Body of pancreas (tissue), 4 donors: Measurements from ENCODE around the gene SLC25A10. TPM values are rescaled to one million over a fixed set of nuclear protein-coding genes. Genes with fewer than 3 reads are reported as not detected.

Experiments used
- ATAC-seq: fragments of 150-250 bp; one replicate; pipeline ENCODE4 v1.9.1; 2016
- DNase-seq, 4 donors: peaks; one replicate each; pipeline ENCODE4 v3.0.0-alpha.2; 2019
- H3K27ac ChIP-seq, 4 donors: fragments of 200-600 bp; sonication (generic); 1 replicate in 3 of 4; 2 replicates in 1 of 4; pipeline versions ENCODE4 v1.5.1 to v1.6.1; 2016 to 2019; ENCODE audit warnings: mild to moderate bottlenecking in 1 of 4, mixed read lengths in 1 of 4, moderate library complexity in 1 of 4
- H3K27me3 ChIP-seq, 2 donors: fragments of 200-600 bp; sonication (generic); one replicate each; pipeline ENCODE4 v1.6.0; 2016; ENCODE audit warnings: mild to moderate bottlenecking in 1 of 2
- H3K36me3 ChIP-seq, 2 donors: fragments of 200-600 bp; sonication (generic); replicated peaks in 1 of 2; 2 replicates each; pipeline ENCODE4 v1.5.1; 2016; ENCODE audit warnings: low read depth in 2 of 2; ENCODE audit not compliant: insufficient read depth in 1 of 2
- H3K4me1 ChIP-seq: fragments of 200-600 bp; sonication (generic); one replicate; pipeline ENCODE4 v1.6.0; 2016
- H3K4me3 ChIP-seq, 2 donors: fragments of 200-600 bp; sonication (generic); 1 replicate in 1 of 2; 2 replicates in 1 of 2; pipeline ENCODE4 v1.5.1; 2016 to 2019
- H3K9me3 ChIP-seq, 3 donors: fragments of 200-600 bp; sonication (generic); 1 replicate in 2 of 3; 2 replicates in 1 of 3; pipeline ENCODE4 v1.5.1; 2016
- CTCF ChIP-seq, 7 experiments: fragments of 450-650 bp in 4 of 7; fragments of 200-600 bp in 3 of 7; sonication (generic) in 3 of 7; IDR thresholded peaks; one replicate each; pipeline ENCODE4 v1.5.1; 2016 to 2019; ENCODE audit warnings: antibody characterized with exemption in 7 of 7
- POLR2A ChIP-seq, 3 donors: fragments of 450-650 bp; IDR thresholded peaks; one replicate each; pipeline ENCODE4 v1.6.1; 2016; ENCODE audit warnings: antibody characterized with exemption in 3 of 3, mild to moderate bottlenecking in 2 of 3
- WGBS, 2 donors: methylation state at CpG; one replicate each; pipeline ENCODE4 v1.1.5; 2017; 5-methylcytosine and 5-hydroxymethylcytosine counted together
- intact Hi-C: fragments of 100-400 bp; cut with DNase I; formaldehyde crosslinking; loops from one replicate; pipeline ENCODE4 v1.15.1; 2023
- total RNA-seq, 2 donors: library from RNA; depleted of rRNA; stranded (reverse); fragments of >200 nt; gene quantifications; one replicate each; pipeline ENCODE4 v1.1.0, GENCODE V29; 2016

Gene SLC25A10
- total RNA-seq, 2 donors from 2014 or later: 15.8 to 18.9 TPM

GRCh38 chr17:81706757-81707624 is 5.1 kb upstream of the SLC25A10 start:
- no peak for TF ChIP-seq POLR2A (IDR thresholded peaks at IDR 0.05)
- peaks cover 0 to 6% of the 10 kb centered on the region in 2 donors for H3K36me3 ChIP-seq
- no peak for ATAC-seq
- no peak overlapping the region for H3K27ac ChIP-seq
- no peaks in the 10 kb centered on the region for H3K9me3 ChIP-seq
- intact Hi-C loops: no loop called here
- H3K27me3 ChIP-seq: no peaks in the 10 kb centered on the region
- 90 to 95% methylated on average over 19 to 47 of the region's 54 CpGs for WGBS, 2 donors
- peaks cover 38% of the 10 kb centered on the region for H3K4me1 ChIP-seq
- no peak overlapping the region for H3K4me3 ChIP-seq
- DNase-seq: no peak

- no peaks in the 10 kb centered on the region for H3K9me3 ChIP-seq
- H3K4me3 ChIP-seq: no peak overlapping the region
- TF ChIP-seq CTCF (IDR thresholded peaks at IDR 0.05) (no peak), POLR2A (IDR thresholded peaks at IDR 0.05) (no peak)
- DNase-seq (no peak), ATAC-seq (no peak)
- H3K27me3 ChIP-seq: no peaks in the 10 kb centered on the region
- WGBS, 2 donors: 87 to 88% methylated on average over 6 to 25 of the region's 25 CpGs
- no peak overlapping the region for H3K27ac ChIP-seq
- intact Hi-C loops: no loop called here
- H3K4me1 ChIP-seq: peaks cover 40% of the 10 kb centered on the region
- H3K36me3 ChIP-seq: peaks cover 0 to 6% of the 10 kb centered on the region in 2 donors
These were observed 4.1 kb upstream of the SLC25A10 start for GRCh38 chr17:81707725-81708646.

DNA sequence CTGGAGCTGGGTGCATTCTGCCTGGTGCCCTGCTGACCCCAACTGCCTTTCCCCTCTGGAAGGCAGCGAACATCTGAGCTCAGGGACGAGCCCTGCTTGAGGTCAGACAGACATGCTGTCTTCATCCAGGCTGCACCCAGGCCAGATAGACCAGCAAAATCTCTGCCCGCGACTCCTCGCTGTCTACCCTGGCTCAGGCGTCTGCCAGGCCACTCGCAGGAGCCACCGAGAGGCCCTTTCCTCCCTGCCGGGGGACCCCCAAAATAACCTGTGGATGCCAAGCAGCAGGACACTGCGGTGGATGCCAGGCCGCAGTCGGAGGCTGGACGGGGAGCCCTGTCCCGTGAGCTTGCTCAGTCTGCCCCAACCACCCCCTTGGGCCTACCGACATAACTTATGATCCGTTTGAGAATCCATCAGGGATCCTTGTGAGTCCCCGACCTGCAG is 3.3 kb upstream of the SLC25A10 start:
- peaks cover 47% of the 10 kb centered on the region for H3K4me1 ChIP-seq
- TF ChIP-seq POLR2A (IDR thresholded peaks at IDR 0.05) (no peak), CTCF (IDR thresholded peaks at IDR 0.05) (no peak)
- H3K36me3 ChIP-seq: peaks cover 0 to 6% of the 10 kb centered on the region in 2 donors
- H3K9me3 ChIP-seq: no peaks in the 10 kb centered on the region
- 75 to 85% methylated on average over 4 to 17 of the region's 17 CpGs for WGBS, 2 donors
- H3K27me3 ChIP-seq: no peaks in the 10 kb centered on the region
- ATAC-seq (no peak), DNase-seq (no peak)
- no peak overlapping the region for H3K4me3 ChIP-seq
- no peak overlapping the region for H3K27ac ChIP-seq
- intact Hi-C loops: no loop called here

- Histone ChIP-seq H3K4me3 (no peak overlapping the region), H3K27ac (peak overlapping the region; percentile 33 to 95 (median 92)), H3K4me1 (peaks cover 54% of the 10 kb centered on the region), H3K36me3 (peaks cover 0 to 5% of the 10 kb centered on the region in 2 donors), H3K9me3 (no peaks in the 10 kb centered on the region), H3K27me3 (no peaks in the 10 kb centered on the region)
- ATAC-seq: no peak
- peak in 3 of 4 donors; percentile 34 to 42 (median 39) for DNase-seq
- intact Hi-C loops: no loop called here
- WGBS, 2 donors: 40 to 45% methylated on average over 19 to 29 of the region's 29 CpGs
- TF ChIP-seq POLR2A (IDR thresholded peaks at IDR 0.05) (no peak), CTCF (IDR thresholded peaks at IDR 0.05) (no peak)
These were observed 1.4 kb upstream of the SLC25A10 start for GRCh38 chr17:81710514-81711308.
